SK-N-SH treated with all-trans-retinoic acid at 6 μM for 48 hours (cell line): ENCODE measurements around the gene CEACAM21.

Experiments used
- BACH2 ChIP-seq: fragments of 250-450 bp; sonication (Bioruptor Pico); IDR thresholded peaks from 2 replicates; pipeline ENCODE4 v1.9.0; 2021; ENCODE audit warnings: mild to moderate bottlenecking, borderline replicate concordance
- CREB5 ChIP-seq: fragments of 250-450 bp; sonication (Bioruptor Pico); IDR thresholded peaks from 2 replicates; pipeline ENCODE4 v1.5.1; 2020; ENCODE audit warnings: low read depth, mild to moderate bottlenecking, moderate library complexity
- CSRNP3 ChIP-seq: fragments of 250-450 bp; sonication (Bioruptor Pico); IDR thresholded peaks from 2 replicates; pipeline ENCODE4 v1.5.1; 2021; ENCODE audit warnings: mild to moderate bottlenecking, moderate library complexity
- GLIS3 ChIP-seq: fragments of 250-450 bp; sonication (Bioruptor Pico); IDR thresholded peaks from 2 replicates; pipeline ENCODE4 v1.5.0; 2020; ENCODE audit warnings: mild to moderate bottlenecking, moderate library complexity
- OSR1 ChIP-seq: fragments of 250-450 bp; sonication (Bioruptor Pico); IDR thresholded peaks from 2 replicates; pipeline ENCODE4 v1.8.0; 2022; ENCODE audit warnings: moderate library complexity, mild to moderate bottlenecking, inconsistent platforms
- PATZ1 ChIP-seq: fragments of 250-450 bp; sonication (Bioruptor Pico); IDR thresholded peaks from 2 replicates; pipeline ENCODE4 v1.8.0; 2020; ENCODE audit warnings: mild to moderate bottlenecking, moderate library complexity, borderline replicate concordance
- RARB ChIP-seq: fragments of 250-450 bp; sonication (Bioruptor Pico); IDR thresholded peaks from 2 replicates; pipeline ENCODE4 v1.8.0; 2021; ENCODE audit warnings: mild to moderate bottlenecking, moderate library complexity
- TSHZ2 ChIP-seq: fragments of 250-450 bp; sonication (Bioruptor Pico); IDR thresholded peaks from 2 replicates; pipeline ENCODE4 v1.5.0; 2020; ENCODE audit warnings: mild to moderate bottlenecking, moderate library complexity
- ZFP3 ChIP-seq: fragments of 250-450 bp; sonication (Bioruptor Pico); IDR thresholded peaks from 2 replicates; pipeline ENCODE4 v1.5.0; 2020; ENCODE audit warnings: mild to moderate bottlenecking, moderate library complexity
- ZFP30 ChIP-seq: fragments of 450-650 bp; formaldehyde crosslinking; IDR thresholded peaks from 2 replicates; pipeline ENCODE4 v1.5.0; 2022; ENCODE audit warnings: mild to moderate bottlenecking, moderate library complexity
- ZNF565 ChIP-seq: fragments of 450-650 bp; formaldehyde crosslinking; conservative IDR thresholded peaks from 2 replicates; pipeline ENCODE4 v1.5.0; 2020; ENCODE audit warnings: low read depth, mild to moderate bottlenecking, moderate library complexity

- TF ChIP-seq PATZ1 (CRISPR knock-in tag) (no peak), TSHZ2 (CRISPR knock-in tag) (no peak), GLIS3 (CRISPR knock-in tag) (no peak), CREB5 (CRISPR knock-in tag) (no peak), OSR1 (no peak), ZFP3 (no peak), ZFP30 (CRISPR knock-in tag) (no peak), CSRNP3 (no peak), RARB (CRISPR knock-in tag) (no peak), ZNF565 (CRISPR knock-in tag) (no peak), BACH2 (CRISPR knock-in tag) (no peak)
Observed at GRCh38 chr19:41621226-41621625, 45.3 kb downstream of the CEACAM21 start.
